Posterior vena cava (tissue), 2 donors: ENCODE measurements around the gene BZW2. TPM values are rescaled to one million over a fixed set of nuclear protein-coding genes. Genes with fewer than 3 reads are reported as not detected.

Source experiments
- DNase-seq: peaks from one replicate; pipeline ENCODE4 v3.0.0-alpha.2; 2020; ENCODE audit warnings: low spot score
- intact Hi-C, 2 donors: fragments of 100-400 bp; cut with DNase I; formaldehyde crosslinking; loops; one replicate each; pipeline versions ENCODE4 v1.14.1 to v1.14.2; 2022 to 2023
- total RNA-seq, 2 donors: library from RNA; stranded (reverse); fragmentation: NEBNext Ultra II Directional; extraction: Animal tissue kit (Norgen Biotek cat#: 25700); gene quantifications; one replicate each; pipeline ENCODE4 v1.2.1, GENCODE V29; 2021
- donor health status: DM: yes; HTN: yes; CAD: no.
- donor health status: DM: yes; HTN: yes; CAD: no.

Gene BZW2
- total RNA-seq, 2 donors from 2014 or later, result 25.1 to 31.3 TPM

- intact Hi-C loops, result no loop called here
Observed at GRCh38 chr7:16739863-16740622, 94.1 kb downstream of the BZW2 start.

GRCh38 chr7:16740623-16740953 is 94.6 kb downstream of the BZW2 start:
- intact Hi-C loops, result no loop called here
- no peak for DNase-seq

More at GRCh38 chr7:16739863-16740622, 94.1 kb downstream of the BZW2 start:
- no peak for DNase-seq

DNA sequence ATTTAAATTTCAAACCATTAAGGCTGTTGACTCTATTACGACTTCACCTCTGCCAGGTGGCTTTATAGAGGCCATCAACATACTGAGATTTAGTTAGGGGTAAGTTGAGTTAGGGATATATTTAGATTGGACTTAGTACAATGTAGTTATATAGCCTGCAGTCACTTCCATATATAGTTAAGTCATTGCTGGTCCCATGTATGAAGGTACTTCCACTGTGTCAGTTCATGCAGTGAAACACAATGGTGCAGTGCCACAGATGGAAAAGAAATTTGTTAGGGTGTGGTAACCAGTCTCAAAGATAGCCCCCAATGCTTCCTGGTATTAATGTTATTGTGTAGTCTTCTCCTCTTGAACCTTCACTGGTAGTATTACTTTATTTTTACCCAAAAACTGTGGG is 95.0 kb downstream of the BZW2 start:
- no peak for DNase-seq
- intact Hi-C loops, result no loop called here

DNA sequence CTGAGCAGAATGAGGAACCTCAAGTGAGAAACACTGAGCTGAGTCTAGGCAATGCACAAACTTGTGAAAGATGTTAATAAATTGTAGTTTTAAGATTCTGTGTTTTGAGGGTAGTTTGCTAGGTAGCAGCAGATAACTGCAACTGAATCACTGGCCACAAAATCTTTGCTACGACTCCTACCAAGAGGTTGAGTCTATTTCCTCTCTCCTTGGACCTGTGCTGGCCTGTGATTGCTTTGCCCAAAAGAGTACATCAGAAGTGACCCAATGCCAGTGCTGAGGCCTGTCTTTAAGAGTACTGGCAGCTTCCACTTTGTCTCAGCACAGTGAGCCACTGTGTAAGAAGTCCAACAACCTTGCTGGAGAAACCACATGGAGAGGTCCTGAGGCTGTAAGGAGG is 95.7 kb downstream of the BZW2 start:
- DNase-seq, result no peak
- intact Hi-C loops, result no loop called here

DNA sequence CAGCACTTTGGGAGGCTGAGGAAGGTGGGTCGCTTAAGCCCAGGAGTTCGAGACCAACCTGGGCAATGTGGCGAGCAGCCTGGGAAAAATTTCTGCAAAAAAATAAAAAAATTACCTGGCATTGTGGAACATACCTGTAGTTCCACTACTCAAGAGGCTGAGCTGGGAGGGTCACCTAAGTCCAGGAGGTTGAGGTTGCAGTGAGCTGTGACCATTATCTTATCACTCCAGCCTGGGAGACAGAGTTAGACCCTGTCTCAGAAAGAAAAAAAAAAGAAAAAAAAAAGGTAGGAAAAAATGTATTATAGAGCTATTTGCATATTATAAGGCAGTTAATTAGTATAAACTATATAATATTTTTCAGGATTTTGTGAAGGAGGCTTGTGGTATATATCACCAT is 96.6 kb downstream of the BZW2 start:
- intact Hi-C loops, result no loop called here
- DNase-seq, result no peak

GRCh38 chr7:16743236-16743635 is 97.3 kb downstream of the BZW2 start:
- intact Hi-C loops, result no loop called here
- DNase-seq, result no peak

DNA sequence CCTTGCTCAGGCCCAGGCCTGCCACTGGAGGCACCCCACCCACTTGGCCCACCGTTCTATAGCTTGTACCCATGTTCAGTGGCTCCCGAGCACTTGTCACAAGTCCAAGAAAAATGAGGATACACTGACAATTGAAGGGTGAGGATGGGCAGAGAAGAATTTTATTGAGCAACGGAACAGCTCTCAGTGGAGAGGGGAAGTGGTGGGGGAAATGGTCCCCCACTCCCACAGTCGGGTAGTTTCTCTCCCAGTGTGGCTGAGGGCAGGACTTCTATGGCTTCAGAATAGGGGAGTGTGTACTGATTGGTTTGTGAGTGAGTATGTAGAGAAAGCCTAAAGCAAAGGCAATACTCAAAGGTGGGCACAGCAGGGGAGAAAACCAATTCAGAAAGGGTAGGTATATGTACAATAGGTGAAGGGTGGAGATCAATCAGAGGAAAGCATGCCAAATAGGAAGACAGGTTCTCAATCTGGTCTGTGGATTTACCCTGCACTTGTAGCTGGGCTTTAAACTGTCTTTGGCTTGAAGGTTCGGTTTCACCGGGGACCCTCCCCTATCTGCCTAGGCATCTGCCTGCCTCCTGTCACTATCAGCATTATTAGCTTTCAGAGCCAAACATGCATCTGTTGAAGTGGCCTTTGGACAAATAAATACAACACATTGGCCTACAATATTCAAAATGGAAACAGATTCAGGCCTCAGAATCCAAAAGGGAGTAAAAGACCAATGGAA is 98.7 kb downstream of the BZW2 start:
- intact Hi-C loops, result no loop called here
- no peak for DNase-seq

- DNase-seq, result no peak
- intact Hi-C loops, result no loop called here
Observed at GRCh38 chr7:16745645-16746044, 99.7 kb downstream of the BZW2 start.

DNA sequence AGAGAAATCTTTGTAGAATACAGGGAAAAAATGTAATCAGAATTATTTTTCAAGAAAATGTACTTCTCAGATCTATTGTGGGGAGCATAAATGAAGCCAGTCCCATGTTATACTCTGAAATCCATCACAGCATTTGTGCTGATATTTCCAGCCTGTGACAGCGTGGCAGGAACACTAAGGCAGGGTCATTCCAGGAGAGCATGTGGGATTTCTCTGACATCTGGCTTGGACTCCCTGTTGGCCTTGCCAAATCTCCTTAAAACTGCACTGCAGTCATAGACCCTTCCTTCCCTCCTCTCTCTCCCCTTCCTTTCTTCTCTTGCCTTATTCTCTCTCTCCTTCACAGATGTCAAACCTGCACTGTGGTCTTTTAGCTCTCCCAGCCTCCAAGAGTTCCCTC is 101.1 kb downstream of the BZW2 start:
- no peak for DNase-seq
- intact Hi-C loops, result no loop called here

DNA sequence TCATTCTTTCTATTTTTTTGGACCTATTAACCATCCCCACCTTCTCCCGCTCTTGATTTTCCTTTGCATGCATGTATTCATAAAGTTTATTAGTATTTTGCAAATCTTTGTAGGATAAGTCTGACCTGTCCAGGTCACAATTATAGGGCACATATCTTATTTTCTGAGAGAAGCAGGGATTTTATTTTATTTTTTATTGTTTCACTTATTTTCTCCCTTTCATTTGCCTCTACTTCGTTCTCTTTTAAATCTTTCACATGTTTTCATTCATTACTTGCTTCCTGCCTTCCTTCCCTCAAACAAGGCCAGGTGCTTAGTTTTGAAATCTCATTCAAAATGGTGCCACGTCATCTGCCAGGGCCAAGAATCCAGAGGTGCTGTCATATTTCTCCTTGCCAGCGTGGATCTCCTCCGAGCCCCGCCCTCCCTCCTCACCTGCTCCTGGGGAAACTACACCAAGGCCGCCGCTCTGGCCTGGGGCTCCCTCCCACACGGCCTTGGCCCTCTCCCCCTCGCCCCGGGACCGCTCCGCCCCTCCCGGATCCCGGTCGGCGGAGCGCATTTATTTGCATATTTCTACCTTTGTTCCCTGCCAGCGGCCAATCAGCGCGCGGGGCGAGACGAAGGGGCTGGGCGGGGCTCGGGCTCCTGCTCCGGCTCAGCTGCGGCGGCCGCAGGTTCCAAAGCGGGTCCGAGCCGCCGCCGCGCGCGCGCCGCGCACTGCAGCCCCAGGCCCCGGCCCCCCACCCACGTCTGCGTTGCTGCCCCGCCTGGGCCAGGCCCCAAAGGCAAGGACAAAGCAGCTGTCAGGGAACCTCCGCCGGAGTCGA is 107.3 kb downstream of the BZW2 start, which contains the start of gene TSPAN13:
Gene TSPAN13 (plus strand): TSS at position 654 of the 830 bp plus-strand sequence. CDS start 213 bp downstream, outside the sequence.
- no peak for DNase-seq
- intact Hi-C loops, result no loop called here

DNA sequence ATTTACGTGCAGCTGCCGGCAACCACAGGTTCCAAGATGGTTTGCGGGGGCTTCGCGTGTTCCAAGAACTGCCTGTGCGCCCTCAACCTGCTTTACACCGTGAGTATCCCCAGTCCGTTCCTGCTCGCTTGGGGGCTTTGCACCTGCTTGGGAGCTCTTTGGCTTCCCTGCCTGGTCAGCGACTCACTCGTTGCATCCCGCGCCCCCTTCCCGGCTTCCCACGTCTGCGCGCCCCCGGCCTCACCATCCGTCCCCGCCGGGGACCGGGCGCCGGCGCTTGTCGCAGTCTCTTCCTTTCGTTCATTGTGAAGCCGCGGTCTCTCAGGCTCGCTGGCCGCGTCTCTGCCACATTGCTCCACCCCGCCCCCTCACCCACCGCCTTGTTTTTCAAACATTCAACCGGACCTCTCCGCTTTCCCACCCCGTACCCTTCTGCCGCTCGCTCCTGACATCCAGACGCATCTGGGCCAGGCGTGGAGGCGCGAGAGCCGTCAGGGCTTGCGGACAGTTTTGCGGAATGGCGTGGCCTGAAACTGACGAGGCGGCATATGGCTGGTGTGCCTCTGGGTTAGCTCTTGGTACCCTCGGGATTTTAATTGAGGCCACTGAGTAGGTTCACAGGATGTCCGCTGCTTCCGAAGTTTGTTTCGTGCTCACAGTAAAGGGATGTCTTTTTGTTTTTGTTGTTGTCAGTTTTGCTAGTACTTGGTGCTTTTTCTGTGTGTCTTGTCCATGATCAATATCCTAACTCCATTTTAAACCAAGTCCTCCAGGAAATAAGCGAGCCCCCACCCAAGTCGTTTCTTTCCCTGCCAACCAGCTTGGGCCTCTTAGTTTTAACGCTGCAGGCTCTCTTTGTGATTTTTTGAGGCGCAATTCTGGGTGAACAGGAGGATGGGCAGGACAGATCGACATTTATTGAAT is 108.2 kb downstream of the BZW2 start:
- peak; percentile 83 for DNase-seq

DNA sequence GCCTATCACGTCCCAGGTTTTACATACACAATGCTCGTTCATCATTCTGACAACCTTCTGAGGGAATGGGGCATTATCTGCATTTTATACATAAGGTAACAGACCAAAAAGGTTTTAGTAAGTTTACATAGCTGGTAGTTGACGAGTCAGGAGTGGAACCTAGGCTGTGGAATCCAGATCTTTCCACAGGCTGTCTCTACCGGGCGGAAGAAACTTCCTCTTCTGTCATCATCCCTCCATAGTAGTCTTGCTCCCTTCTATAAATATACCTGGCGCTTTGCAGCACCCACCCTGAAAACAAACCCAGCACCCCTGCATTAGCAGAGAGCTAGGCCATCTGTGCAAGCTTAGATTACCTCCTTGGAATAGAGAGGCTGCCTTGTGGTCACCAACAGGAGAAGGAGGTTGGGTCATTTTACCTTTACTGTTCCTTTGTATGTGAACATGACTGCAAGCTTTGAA is 108.9 kb downstream of the BZW2 start:
- DNase-seq, result no peak
- intact Hi-C loops, result no loop called here

More for the DNA sequence above, 108.2 kb downstream of the BZW2 start:
- intact Hi-C loops, result no loop called here

- intact Hi-C loops, result no loop called here
- DNase-seq, result no peak
Observed at GRCh38 chr7:16755397-16755796, 109.4 kb downstream of the BZW2 start.

Other genes starting within 250 kb of the BZW2 start
- gene CRPPA, start 224.6 kb upstream of the BZW2 start, total RNA-seq, result 1 to 10 TPM; 4.7 to 5.3 TPM
- not detected for gene SOSTDC1, start 180.4 kb upstream of the BZW2 start, total RNA-seq
- not detected for gene LRRC72, start 119.4 kb upstream of the BZW2 start, total RNA-seq
- gene ANKMY2, start 427 bp upstream of the BZW2 start, total RNA-seq, result 10 to 100 TPM; 14.6 to 14.8 TPM
- 1 to 10 TPM; 7.8 to 8.5 TPM for gene TSPAN13, start 107.6 kb downstream of the BZW2 start, total RNA-seq
- not detected for gene AGR2, start 158.8 kb downstream of the BZW2 start, total RNA-seq
- gene AGR3, start 235.8 kb downstream of the BZW2 start, total RNA-seq, result not detected